A673 (cell line): ENCODE results near the gene HMCES. TPM values are rescaled to one million over a fixed set of nuclear protein-coding genes. Genes with fewer than 3 reads are reported as not detected.
A peak's percentile ranks its signal among the peaks of the same experiment; 100 is the strongest.
"Not testable (repeated sequence)": the region's sequence is repeated elsewhere in the genome, so short reads cannot be mapped to it uniquely, and the experiment has no call there.

ENCODE experiments used
- BruUV-seq: library from RNA; stranded (reverse); fragments of 400-500 nt; replicated peaks from 2 replicates; lab custom pipeline; 2021; lab: Mats Ljungman, UMichigan
- CTCF ChIA-PET: fragments of 300-600 bp; sonication (Branson Sonifier 250); formaldehyde crosslinking; loops from one replicate; lab custom pipeline; 2022; ENCODE audit warnings: antibody characterized with exemption; lab: Charles Lee
- POLR2A ChIA-PET: fragments of 300-600 bp; sonication (Branson Sonifier 250); formaldehyde crosslinking; loops from one replicate; lab custom pipeline; 2022; ENCODE audit warnings: antibody characterized with exemption; ENCODE audit not compliant: low non-redundant PET; lab: Charles Lee
- DNase-seq: peaks from one replicate; pipeline ENCODE4 v3.0.0-alpha.2; 2015; ENCODE audit warnings: low spot score
- H3K27ac ChIP-seq: fragments of 200-600 bp; sonication (generic); 2 replicates; pipeline ENCODE4 v1.5.1; 2016; ENCODE audit warnings: mixed run types, low read depth, mild to moderate bottlenecking, mixed read lengths, antibody characterized with exemption, low read length; ENCODE audit not compliant: poor library complexity, severe bottlenecking
- H3K27me3 ChIP-seq: fragments of 200-600 bp; sonication (generic); replicated peaks from 2 replicates; pipeline ENCODE4 v1.6.1; 2017; ENCODE audit warnings: mixed run types, low read depth, mild to moderate bottlenecking, mixed read lengths, antibody characterized with exemption, low read length; ENCODE audit not compliant: insufficient read depth, poor library complexity
- H3K36me3 ChIP-seq: fragments of 200-600 bp; sonication (generic); 2 replicates; pipeline ENCODE4 v1.6.1; 2016; ENCODE audit warnings: mixed run types, mild to moderate bottlenecking, mixed read lengths, antibody characterized with exemption, low read length; ENCODE audit not compliant: insufficient read depth, poor library complexity, severe bottlenecking
- H3K4me1 ChIP-seq: fragments of 200-600 bp; sonication (generic); 2 replicates; pipeline ENCODE4 v1.6.1; 2017; ENCODE audit warnings: mixed run types, mild to moderate bottlenecking, mixed read lengths, antibody characterized with exemption, low read length; ENCODE audit not compliant: insufficient read depth, poor library complexity, severe bottlenecking
- H3K4me3 ChIP-seq: fragments of 200-600 bp; sonication (generic); 2 replicates; pipeline ENCODE4 v1.5.1; 2016; ENCODE audit warnings: low read depth, mixed run types, mild to moderate bottlenecking, mixed read lengths, low read length; ENCODE audit not compliant: poor library complexity, severe bottlenecking
- H3K9me3 ChIP-seq: fragments of 200-600 bp; sonication (generic); 2 replicates; pipeline ENCODE4 v1.6.1; 2016; ENCODE audit warnings: mixed run types, low read depth, mild to moderate bottlenecking, mixed read lengths, antibody characterized with exemption, low read length; ENCODE audit not compliant: poor library complexity, severe bottlenecking
- EZH2 ChIP-seq: fragments of 200-600 bp; sonication (generic); IDR thresholded peaks from 2 replicates; pipeline ENCODE4 v1.6.1; 2017; ENCODE audit warnings: borderline replicate concordance, low read depth, mild to moderate bottlenecking, mixed read lengths, antibody characterized with exemption, low read length; ENCODE audit not compliant: poor library complexity, severe bottlenecking
- intact Hi-C: fragments of 100-400 bp; cut with micrococcal nuclease; formaldehyde crosslinking; loops from one replicate; pipeline ENCODE4 v1.10.0; 2022; ENCODE audit not compliant: unreplicated experiment
- total RNA-seq: library from RNA; stranded (reverse); gene quantifications from 2 replicates; pipeline ENCODE4 v1.2.3, GENCODE V29; 2021
- TF ChIP-seq, protein P1 (sequence below): fragments of 300-800, 200-600 bp; sonication (generic); conservative IDR thresholded peaks from 2 replicates; pipeline ENCODE4 v1.5.1; 2017; ENCODE audit warnings: low read depth, mild to moderate bottlenecking, antibody characterized with exemption, low read length, moderate library complexity, mixed read lengths

Gene HMCES
- total RNA-seq, 1 experiment from 2014 or later: 52.2 TPM

DNA sequence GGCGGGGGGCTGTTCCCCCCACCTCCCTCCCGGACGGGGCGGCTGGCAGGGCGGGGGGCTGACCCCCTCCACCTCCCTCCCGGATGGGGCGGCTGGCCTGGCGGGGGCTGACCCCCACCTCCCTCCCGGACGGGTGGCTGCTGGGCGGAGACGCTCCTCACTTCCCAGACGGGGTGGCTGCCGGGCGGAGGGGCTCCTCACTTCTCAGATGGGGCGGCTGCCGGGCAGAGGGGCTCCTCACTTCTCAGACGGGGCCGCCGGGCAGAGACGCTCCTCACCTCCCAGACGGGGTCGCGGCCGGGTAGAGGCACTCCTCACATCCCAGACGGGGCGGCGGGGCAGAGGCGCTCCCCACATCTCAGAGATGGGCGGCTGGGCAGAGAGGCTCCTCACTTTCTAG, 61.2 kb downstream of the HMCES start:
- intact Hi-C loops, H3K9me3 ChIP-seq, H3K4me3 ChIP-seq, POLR2A ChIA-PET, CTCF ChIA-PET, H3K4me1 ChIP-seq, DNase-seq, BruUV-seq, H3K27me3 ChIP-seq, H3K27ac ChIP-seq, H3K36me3 ChIP-seq: not testable (repeated sequence)

DNA sequence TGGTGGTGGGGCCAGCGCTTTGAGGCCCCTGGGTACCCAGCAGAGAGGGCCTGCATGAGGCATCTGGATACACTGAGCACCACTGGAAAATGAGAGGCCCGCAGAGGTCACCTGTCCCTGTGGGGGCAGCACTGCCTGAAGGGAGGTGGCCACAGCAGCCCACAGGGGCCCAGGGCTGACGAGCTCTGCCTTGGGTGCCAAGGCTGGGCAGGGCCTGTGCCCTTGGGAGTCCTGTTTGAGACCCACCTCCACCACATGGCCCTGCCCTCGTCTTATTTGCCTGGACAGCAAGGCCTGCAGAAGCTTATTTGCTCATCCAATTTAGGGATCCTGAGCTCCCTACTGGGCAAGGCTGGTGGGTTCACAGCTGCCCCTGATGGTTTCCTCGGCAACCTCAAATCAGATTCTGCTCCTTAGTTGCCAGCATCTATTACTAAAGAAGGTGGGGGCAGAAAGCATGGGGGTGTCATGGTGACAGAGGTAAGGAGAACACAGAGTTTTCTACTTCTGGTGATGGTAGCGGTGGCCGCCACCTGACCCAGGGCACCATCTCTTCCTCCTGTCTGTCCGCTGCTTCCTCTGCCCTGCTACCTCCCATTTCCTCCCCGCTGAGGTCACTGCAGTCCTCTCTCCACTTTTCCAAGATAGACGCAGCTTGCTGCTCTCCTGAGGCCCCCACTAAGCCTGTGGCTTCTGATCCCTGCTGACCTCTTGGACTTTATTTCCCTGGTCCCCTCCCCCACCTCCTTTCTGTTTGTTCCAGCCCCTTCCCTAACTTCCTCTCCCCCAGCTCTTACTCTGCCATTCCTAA, 62.9 kb downstream of the HMCES start:
- TF ChIP-seq, protein P1, sequence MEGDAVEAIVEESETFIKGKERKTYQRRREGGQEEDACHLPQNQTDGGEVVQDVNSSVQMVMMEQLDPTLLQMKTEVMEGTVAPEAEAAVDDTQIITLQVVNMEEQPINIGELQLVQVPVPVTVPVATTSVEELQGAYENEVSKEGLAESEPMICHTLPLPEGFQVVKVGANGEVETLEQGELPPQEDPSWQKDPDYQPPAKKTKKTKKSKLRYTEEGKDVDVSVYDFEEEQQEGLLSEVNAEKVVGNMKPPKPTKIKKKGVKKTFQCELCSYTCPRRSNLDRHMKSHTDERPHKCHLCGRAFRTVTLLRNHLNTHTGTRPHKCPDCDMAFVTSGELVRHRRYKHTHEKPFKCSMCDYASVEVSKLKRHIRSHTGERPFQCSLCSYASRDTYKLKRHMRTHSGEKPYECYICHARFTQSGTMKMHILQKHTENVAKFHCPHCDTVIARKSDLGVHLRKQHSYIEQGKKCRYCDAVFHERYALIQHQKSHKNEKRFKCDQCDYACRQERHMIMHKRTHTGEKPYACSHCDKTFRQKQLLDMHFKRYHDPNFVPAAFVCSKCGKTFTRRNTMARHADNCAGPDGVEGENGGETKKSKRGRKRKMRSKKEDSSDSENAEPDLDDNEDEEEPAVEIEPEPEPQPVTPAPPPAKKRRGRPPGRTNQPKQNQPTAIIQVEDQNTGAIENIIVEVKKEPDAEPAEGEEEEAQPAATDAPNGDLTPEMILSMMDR: no peak
- no peak for TF ChIP-seq EZH2
- CTCF ChIA-PET: no interaction called here

DNA sequence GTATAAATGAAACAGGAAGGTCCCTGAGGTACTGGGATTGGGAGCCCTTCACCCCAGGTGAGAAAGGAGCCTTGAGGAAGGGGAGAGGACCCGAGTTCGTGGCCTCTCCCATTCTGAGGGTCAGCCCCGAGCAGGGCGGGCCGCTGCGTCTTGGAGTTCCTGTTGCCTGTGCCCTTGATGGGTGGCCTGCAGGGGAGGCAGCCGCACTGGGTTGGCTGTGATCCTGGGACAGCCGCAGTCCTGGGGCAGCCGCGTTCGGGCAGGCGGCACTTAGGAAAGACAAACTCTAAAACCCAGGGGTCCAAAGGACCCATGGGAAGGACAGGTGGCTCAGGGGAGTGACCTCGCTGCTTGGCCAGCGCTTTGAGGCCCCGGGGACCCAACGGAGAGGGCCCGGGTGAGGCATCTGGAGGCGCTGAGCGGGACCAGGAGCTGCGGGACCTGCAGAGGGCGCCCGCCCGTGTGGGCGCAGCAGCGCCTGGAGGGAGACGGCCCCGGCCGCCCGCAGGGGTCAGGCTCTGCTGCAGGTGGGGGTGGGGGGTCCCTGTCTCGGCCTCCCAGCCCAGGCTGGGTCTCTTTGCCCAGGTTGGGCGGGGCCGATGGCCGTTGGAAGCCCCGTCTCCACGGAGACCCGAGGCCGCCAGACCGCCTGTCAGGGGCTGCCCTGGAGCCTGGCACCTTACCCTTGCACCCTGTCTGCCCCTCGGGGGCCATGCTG, 65.1 kb downstream of the HMCES start:
- no TSS peak for BruUV-seq
- H3K9me3 ChIP-seq: no peaks in the 10 kb centered on the region
- no peak for TF ChIP-seq EZH2
- TF ChIP-seq, protein P1: peak; percentile 71
- peak overlapping the region; percentile 23 for H3K4me3 ChIP-seq
- H3K27me3 ChIP-seq: peaks cover 5% of the 10 kb centered on the region
- DNase-seq: peak; percentile 23
- no peaks in the 10 kb centered on the region for H3K36me3 ChIP-seq
- H3K27ac ChIP-seq: no peak overlapping the region
- POLR2A ChIA-PET: no interaction called here
- CTCF ChIA-PET: no interaction called here
- H3K4me1 ChIP-seq: no peaks in the 10 kb centered on the region
- intact Hi-C loops: no loop called here

More for the DNA sequence above, 62.9 kb downstream of the HMCES start:
- H3K36me3 ChIP-seq: no peaks in the 10 kb centered on the region
- no peaks in the 10 kb centered on the region for H3K4me1 ChIP-seq
- H3K27ac ChIP-seq: no peak overlapping the region
- no TSS peak for BruUV-seq
- H3K9me3 ChIP-seq: no peaks in the 10 kb centered on the region
- peaks cover 5% of the 10 kb centered on the region for H3K27me3 ChIP-seq
- POLR2A ChIA-PET: no interaction called here
- intact Hi-C loops: no loop called here
- H3K4me3 ChIP-seq: no peak overlapping the region
- no peak for DNase-seq
